H1 (cell line): ENCODE measurements around the gene GAREM2. TPM values are rescaled to one million over a fixed set of nuclear protein-coding genes. Genes with fewer than 3 reads are reported as not detected.

ENCODE experiments used
- CTCF ChIA-PET: fragments of 300-600 bp; sonication (Branson Sonifier 250); formaldehyde crosslinking; loops from one replicate; lab custom pipeline; 2021; ENCODE audit not compliant: partially characterized antibody; lab: Charles Lee
- POLR2A ChIA-PET: fragments of 300-600 bp; sonication (Branson Sonifier 250); formaldehyde crosslinking; loops from one replicate; lab custom pipeline; 2021; ENCODE audit warnings: inconsistent platforms; ENCODE audit not compliant: partially characterized antibody; lab: Charles Lee
- DNase-seq, 2 experiments: peaks; one replicate each; pipeline versions ENCODE4 v3.0.0 to v3.0.0-alpha.2; 2010 to 2022; ENCODE audit warnings: low spot score in 2 of 2, low read depth in 1 of 2, mixed read lengths in 1 of 2
- FAIRE-seq: peaks from 2 replicates; lab custom pipeline; 2011; peaks lifted over from hg19 to GRCh38; lab: Jason Lieb, UNC
- H2AFZ ChIP-seq: 2 replicates; pipeline ENCODE4 v1.8.1; 2012; ENCODE audit warnings: low read length, inconsistent platforms
- H2AK5ac ChIP-seq: 2 replicates; pipeline ENCODE4 v1.6.1; 2013; ENCODE audit warnings: low read depth, low read length
- H2BK120ac ChIP-seq: replicated peaks from 2 replicates; pipeline ENCODE3; 2013; ENCODE audit warnings: low read depth, low read length, inconsistent platforms
- H2BK12ac ChIP-seq: 2 replicates; pipeline ENCODE4 v1.6.1; 2013; ENCODE audit warnings: low read depth, low read length
- H2BK15ac ChIP-seq: 2 replicates; pipeline ENCODE4 v1.6.1; 2013; ENCODE audit warnings: low read length
- H2BK20ac ChIP-seq: 2 replicates; pipeline ENCODE4 v1.6.1; 2013; ENCODE audit warnings: low read length
- H2BK5ac ChIP-seq: 2 replicates; pipeline ENCODE4 v1.6.1; 2013; ENCODE audit warnings: low read depth, low read length
- H3K14ac ChIP-seq: 2 replicates; pipeline ENCODE4 v1.6.1; 2013; ENCODE audit warnings: inconsistent platforms; ENCODE audit not compliant: insufficient read length
- H3K18ac ChIP-seq: 2 replicates; pipeline ENCODE4 v1.6.1; 2013; ENCODE audit warnings: low read length; ENCODE audit errors: extremely low read depth
- H3K23ac ChIP-seq: 2 replicates; pipeline ENCODE4 v1.6.1; 2013; ENCODE audit warnings: inconsistent platforms; ENCODE audit not compliant: insufficient read length
- H3K23me2 ChIP-seq: 2 replicates; pipeline ENCODE4 v1.6.1; 2013; ENCODE audit warnings: low read depth, low read length
- H3K27ac ChIP-seq: 2 replicates; pipeline ENCODE4 v1.6.1; 2011; ENCODE audit warnings: low read depth, low read length, inconsistent platforms
- H3K27me3 ChIP-seq, 4 experiments: replicated peaks in 1 of 4; 1 replicate in 1 of 4; 2 replicates in 3 of 4; pipeline versions ENCODE4 v1.6.1 to v1.8.1; 2011 to 2013; ENCODE audit warnings: low read length in 3 of 4, mild to moderate bottlenecking in 3 of 4, inconsistent platforms in 2 of 4, mixed read lengths in 2 of 4, moderate library complexity in 1 of 4; ENCODE audit not compliant: control insufficient read depth in 3 of 4, insufficient read depth in 3 of 4; ENCODE audit errors: extremely low read depth in 1 of 4
- H3K36me3 ChIP-seq, 4 experiments: 2 replicates each; pipeline versions ENCODE4 v1.6.1 to v1.8.1; 2011 to 2013; ENCODE audit warnings: mild to moderate bottlenecking in 4 of 4, low read length in 3 of 4, moderate library complexity in 2 of 4, control low read depth in 1 of 4, inconsistent platforms in 1 of 4; ENCODE audit not compliant: insufficient read depth in 4 of 4, control insufficient read depth in 2 of 4
- H3K4ac ChIP-seq: replicated peaks from 2 replicates; pipeline ENCODE3; 2013; ENCODE audit warnings: low read length, low read depth, mixed read lengths, inconsistent platforms; ENCODE audit not compliant: insufficient read length
- H3K4me1 ChIP-seq, 4 experiments: replicated peaks in 1 of 4; 1 replicate in 1 of 4; 2 replicates in 3 of 4; pipeline versions ENCODE4 v1.6.1 to v1.8.1; 2011 to 2013; ENCODE audit warnings: low read length in 3 of 4, inconsistent platforms in 2 of 4, mixed read lengths in 1 of 4; ENCODE audit not compliant: insufficient read depth in 4 of 4, control insufficient read depth in 3 of 4
- H3K4me2 ChIP-seq, 2 experiments: 2 replicates each; pipeline versions ENCODE4 v1.6.1 to v1.8.1; 2011 to 2013; ENCODE audit warnings: low read depth in 2 of 2, low read length in 2 of 2, control low read depth in 1 of 2, inconsistent platforms in 1 of 2, mild to moderate bottlenecking in 1 of 2; ENCODE audit not compliant: insufficient read depth in 1 of 2
- H3K4me3 ChIP-seq, 4 experiments: fragments of 200-600, 300-600 bp in 1 of 4; sonication (generic), shearing (Covaris generic), sonication (Bioruptor Twin) in 1 of 4; 2 replicates each; pipeline versions ENCODE4 v1.5.1 to v1.8.1; 2011 to 2016; ENCODE audit warnings: low read length in 4 of 4, low read depth in 3 of 4, control low read depth in 2 of 4, inconsistent platforms in 2 of 4, mild to moderate bottlenecking in 2 of 4, mixed read lengths in 1 of 4, moderate library complexity in 1 of 4; ENCODE audit not compliant: insufficient read depth in 2 of 4; ENCODE audit errors: extremely low read depth in 1 of 4
- H3K56ac ChIP-seq: replicated peaks from 2 replicates; pipeline ENCODE3; 2013; ENCODE audit warnings: low read depth, mild to moderate bottlenecking, mixed read lengths, low read length, inconsistent platforms; ENCODE audit not compliant: insufficient read length
- H3K79me1 ChIP-seq: 2 replicates; pipeline ENCODE4 v1.6.1; 2013; ENCODE audit warnings: low read depth, low read length, control low read depth
- H3K79me2 ChIP-seq, 2 experiments: 2 replicates each; pipeline versions ENCODE4 v1.6.1 to v1.8.1; 2012 to 2013; ENCODE audit warnings: low read length in 2 of 2, mild to moderate bottlenecking in 2 of 2, inconsistent platforms in 1 of 2; ENCODE audit not compliant: insufficient read depth in 2 of 2, control insufficient read depth in 1 of 2
- H3K9ac ChIP-seq, 4 experiments: replicated peaks in 1 of 4; 1 replicate in 1 of 4; 2 replicates in 3 of 4; pipeline versions ENCODE4 v1.6.1 to v1.8.1; 2011 to 2013; ENCODE audit warnings: low read depth in 3 of 4, low read length in 3 of 4, control low read depth in 2 of 4, mild to moderate bottlenecking in 2 of 4, moderate library complexity in 2 of 4, inconsistent platforms in 1 of 4; ENCODE audit errors: extremely low read depth in 1 of 4
- H3K9me3 ChIP-seq, 2 experiments: 2 replicates each; pipeline versions ENCODE4 v1.6.1 to v1.8.1; 2012 to 2013; ENCODE audit warnings: mild to moderate bottlenecking in 2 of 2, moderate library complexity in 2 of 2, control low read depth in 1 of 2, inconsistent platforms in 1 of 2, low read depth in 1 of 2, low read length in 1 of 2, mixed read lengths in 1 of 2; ENCODE audit not compliant: insufficient read depth in 2 of 2
- H4K20me1 ChIP-seq, 2 experiments: replicated peaks in 1 of 2; 2 replicates each; pipeline versions ENCODE3 to v1.8.1; 2011 to 2013; ENCODE audit warnings: inconsistent platforms in 2 of 2, low read length in 2 of 2, mild to moderate bottlenecking in 1 of 2; ENCODE audit not compliant: insufficient read depth in 2 of 2, control insufficient read depth in 1 of 2
- H4K5ac ChIP-seq: 2 replicates; pipeline ENCODE4 v1.6.1; 2013; ENCODE audit warnings: low read length, low read depth, mixed read lengths, inconsistent platforms; ENCODE audit not compliant: insufficient read length
- H4K8ac ChIP-seq: 2 replicates; pipeline ENCODE4 v1.8.0; 2013; ENCODE audit warnings: mild to moderate bottlenecking, moderate library complexity, low read length, inconsistent platforms; ENCODE audit not compliant: insufficient read depth; ENCODE audit errors: extremely low read depth
- H4K91ac ChIP-seq: replicated peaks from 2 replicates; pipeline ENCODE3; 2013; ENCODE audit warnings: low read length, mixed read lengths, inconsistent platforms; ENCODE audit not compliant: insufficient read length
- CBX5 ChIP-seq: fragments of 300-800, 300-1000 bp; sonication (generic); IDR thresholded peaks from 2 replicates; pipeline ENCODE4 v1.7.1; 2016; ENCODE audit warnings: antibody characterized with exemption, low read length, low read depth
- CHD2 ChIP-seq: IDR thresholded peaks from 2 replicates; pipeline ENCODE4 v1.6.1; 2012; ENCODE audit warnings: low read length, improper control_type of control experiment
- EGR1 ChIP-seq: IDR thresholded peaks from 2 replicates; pipeline ENCODE4 v1.6.1; 2011; ENCODE audit warnings: low read depth, low read length, borderline replicate concordance
- KDM1A ChIP-seq: fragments of 200-600, 300-600 bp; sonication (generic); IDR thresholded peaks from 2 replicates; pipeline ENCODE4 v1.7.1; 2016; ENCODE audit warnings: mild to moderate bottlenecking, low read length, borderline replicate concordance
- NRF1 ChIP-seq: IDR thresholded peaks from 2 replicates; pipeline ENCODE4 v1.6.1; 2011; ENCODE audit warnings: mild to moderate bottlenecking, low read depth, low read length, improper control_type of control experiment
- RNF2 ChIP-seq: fragments of 200-900, 300-1000 bp; sonication (generic); IDR thresholded peaks from 2 replicates; pipeline ENCODE4 v1.7.1; 2016; ENCODE audit warnings: borderline replicate concordance, low read depth, mild to moderate bottlenecking, antibody characterized with exemption, low read length; ENCODE audit not compliant: poor library complexity, severe bottlenecking; ENCODE audit errors: missing control alignments
- SIN3A ChIP-seq, 2 experiments: IDR thresholded peaks in 1 of 2; conservative IDR thresholded peaks in 1 of 2; 2 replicates each; pipeline ENCODE4 v1.6.1; 2011 to 2012; ENCODE audit warnings: low read length in 2 of 2, improper control_type of control experiment in 1 of 2, low read depth in 1 of 2, mild to moderate bottlenecking in 1 of 2
- SIX5 ChIP-seq: IDR thresholded peaks from 2 replicates; pipeline ENCODE4 v1.6.1; 2011; ENCODE audit warnings: mild to moderate bottlenecking, low read depth, low read length
- TAF1 ChIP-seq: IDR thresholded peaks from 2 replicates; pipeline ENCODE4 v1.6.1; 2011; ENCODE audit warnings: mild to moderate bottlenecking, low read depth, low read length
- TAF7 ChIP-seq: optimal IDR thresholded peaks from 2 replicates; pipeline ENCODE3; 2011; ENCODE audit warnings: low read depth, mild to moderate bottlenecking, inconsistent platforms, low read length, moderate library complexity, borderline replicate concordance
- TCF12 ChIP-seq: IDR thresholded peaks from 2 replicates; pipeline ENCODE4 v1.6.1; 2011; ENCODE audit warnings: low read depth, mild to moderate bottlenecking, low read length
- WGBS, 2 experiments: shearing (Covaris generic) in 1 of 2; methylation state at CpG; one replicate each; pipeline versions ENCODE4 v1.1.6 to v1.1.7; 2013 to 2015; ENCODE audit warnings: low lambda C conversion rate in 2 of 2, mixed read lengths in 2 of 2, inconsistent platforms in 1 of 2, low coverage in 1 of 2, missing lambda C conversion rate in 1 of 2; ENCODE audit not compliant: insufficient replicate concordance in 2 of 2, insufficient coverage in 1 of 2, insufficient read length in 1 of 2; ENCODE audit errors: extremely low coverage in 1 of 2, missing lambda C conversion rate in 1 of 2; 5-methylcytosine and 5-hydroxymethylcytosine counted together
- polyA plus RNA-seq, 7 experiments: library from polyadenylated mRNA; depleted of rRNA in 3 of 7; stranded (reverse) in 5 of 7; unstranded in 2 of 7; fragments of >200 nt in 5 of 7; fragments of 200-250 nt in 2 of 7; gene quantifications; 1 replicate in 5 of 7; 2 replicates in 1 of 7; 4 replicates in 1 of 7; pipeline versions ENCODE4 v1.2.1 to v1.2.3, GENCODE V29; 2011 to 2013; ENCODE audit warnings: missing spikeins in 2 of 7, mixed read lengths in 2 of 7
- total RNA-seq: library from RNA; stranded (reverse); fragmentation: NEBNext Ultra II Directional; extraction: Animal tissue kit (Norgen Biotek cat#: 25700); gene quantifications from 2 replicates; pipeline ENCODE4 v1.2.1, GENCODE V29; 2021
- TF ChIP-seq, protein P1 (sequence below): IDR thresholded peaks from 2 replicates; pipeline ENCODE4 v1.6.1; 2011; ENCODE audit warnings: low read length, improper control_type of control experiment

The GAREM2 gene
- total and polyA plus RNA-seq, 2 of the 8 experiments (the other 6 are each of a cell fraction or from before 2014, with no cell fraction given) = 19.9 TPM

DNA sequence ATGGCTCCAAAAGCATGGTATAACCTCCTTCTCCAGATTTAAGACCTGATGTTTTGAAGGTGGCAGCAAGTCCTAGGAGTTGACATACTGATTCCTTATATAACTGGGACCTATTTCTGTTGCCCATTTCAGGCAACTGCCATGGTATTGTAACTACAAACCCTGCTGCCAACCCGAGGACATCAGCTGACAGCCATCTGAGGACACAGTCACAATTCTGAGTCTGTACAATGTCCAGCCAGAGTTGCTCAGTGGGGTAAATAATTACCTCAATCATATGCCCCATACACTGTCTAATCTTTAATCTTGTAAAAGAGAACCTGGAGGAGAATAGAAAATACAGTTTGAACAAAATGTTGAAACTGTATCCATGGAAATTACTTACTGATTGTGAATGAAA, 8.7 kb upstream of the GAREM2 start:
- no peak overlapping the region for H3K4me2 ChIP-seq
- TF ChIP-seq CHD2 (no peak), SIN3A (conservative IDR thresholded peaks at IDR 0.05 in 1 of 2, IDR thresholded peaks at IDR 0.05 in 1 of 2; ENCODE audit: low read depth in 1 of 2, low read length in 2 of 2) (no peak), NRF1 (no peak), TCF12 (no peak), SIX5 (no peak), RNF2 (no peak), EGR1 (no peak), TAF7 (no peak), TAF1 (no peak), CBX5 (no peak), KDM1A (no peak)
- TF ChIP-seq, protein P1, sequence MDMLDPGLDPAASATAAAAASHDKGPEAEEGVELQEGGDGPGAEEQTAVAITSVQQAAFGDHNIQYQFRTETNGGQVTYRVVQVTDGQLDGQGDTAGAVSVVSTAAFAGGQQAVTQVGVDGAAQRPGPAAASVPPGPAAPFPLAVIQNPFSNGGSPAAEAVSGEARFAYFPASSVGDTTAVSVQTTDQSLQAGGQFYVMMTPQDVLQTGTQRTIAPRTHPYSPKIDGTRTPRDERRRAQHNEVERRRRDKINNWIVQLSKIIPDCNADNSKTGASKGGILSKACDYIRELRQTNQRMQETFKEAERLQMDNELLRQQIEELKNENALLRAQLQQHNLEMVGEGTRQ = no peak
- H2BK12ac ChIP-seq = no peak overlapping the region
- no peak overlapping the region for H3K4ac ChIP-seq
- no peak for DNase-seq
- no peak overlapping the region for H3K4me3 ChIP-seq
- no peak overlapping the region for H2BK15ac ChIP-seq
- no peaks in the 10 kb centered on the region for H3K36me3 ChIP-seq
- no peaks in the 10 kb centered on the region for H3K79me1 ChIP-seq
- H2BK20ac ChIP-seq = no peak overlapping the region
- H4K20me1 ChIP-seq = no peaks in the 10 kb centered on the region
- ChIA-PET POLR2A (no interaction called here), CTCF (interaction anchor here (0.9 kb wide), 1 partner anchor 166 kb away, joined by 3 read pairs; no protein-coding TSS in a partner anchor)
- H3K9me3 ChIP-seq = no peaks in the 10 kb centered on the region
- H2BK120ac ChIP-seq = no peak overlapping the region
- H3K18ac ChIP-seq = no peak overlapping the region
- H4K91ac ChIP-seq = no peak overlapping the region
- no peak overlapping the region for H2AK5ac ChIP-seq
- no peak overlapping the region for H3K23ac ChIP-seq
- no peaks in the 10 kb centered on the region for H3K79me2 ChIP-seq
- no peak overlapping the region for H3K9ac ChIP-seq
- no peak overlapping the region for H3K56ac ChIP-seq
- no peak overlapping the region for H3K14ac ChIP-seq
- H3K23me2 ChIP-seq = no peaks in the 10 kb centered on the region
- 85% methylated on average over 1 of the region's 1 CpG; no CpG with 5 or more reads in 1 of the 2 experiments for WGBS, 2 experiments
- H3K27ac ChIP-seq = no peak overlapping the region
- no peaks in the 10 kb centered on the region for H3K4me1 ChIP-seq
- H4K5ac ChIP-seq = no peak overlapping the region
- no peak for FAIRE-seq
- H2AFZ ChIP-seq = no peak overlapping the region
- H3K27me3 ChIP-seq = no peaks in the 10 kb centered on the region
- H2BK5ac ChIP-seq = no peak overlapping the region
- H4K8ac ChIP-seq = no peak overlapping the region
